ENCODE measurements around the gene DENND4A.
"Not testable (repeated sequence)": the region's sequence is repeated elsewhere in the genome, so short reads cannot be mapped to it uniquely, and the experiment has no call there.

Gene DENND4A

GRCh38 chr15:65816441-65816840, 24.3 kb upstream of the DENND4A start:
- no peak overlapping the region for H3K4me3 ChIP-seq (ENCODE audit: low read depth in 1 of 2, low read length in 1 of 2)
- H3K4me1 ChIP-seq (ENCODE audit: control insufficient read depth in 1 of 2, insufficient read depth in 1 of 2, low read depth in 1 of 2, low read length in 1 of 2) = peaks cover 16 to 17% of the 10 kb centered on the region in 2 experiments

GRCh38 chr15:65816008-65816407, 23.9 kb upstream of the DENND4A start:
- not testable (repeated sequence) for H3K4me3 ChIP-seq (ENCODE audit: low read depth in 1 of 2, low read length in 1 of 2); H3K36me3 ChIP-seq; H3K9me3 ChIP-seq; H3K27me3 ChIP-seq; H3K27ac ChIP-seq
- H3K4me1 ChIP-seq (ENCODE audit: control insufficient read depth in 1 of 2, insufficient read depth in 1 of 2, low read depth in 1 of 2, low read length in 1 of 2) = peaks cover 16 to 17% of the 10 kb centered on the region in 2 experiments

More at GRCh38 chr15:65816441-65816840, 24.3 kb upstream of the DENND4A start:
- H3K27ac ChIP-seq = no peak overlapping the region
- TF ChIP-seq CTCF (IDR thresholded peaks at IDR 0.05) = no peak
- H3K36me3 ChIP-seq = no peaks in the 10 kb centered on the region
- no peaks in the 10 kb centered on the region for H3K9me3 ChIP-seq
- H3K27me3 ChIP-seq = no peaks in the 10 kb centered on the region

GRCh38 chr15:65814271-65814670, 22.2 kb upstream of the DENND4A start:
- not testable (repeated sequence) for H3K27me3 ChIP-seq; H3K9me3 ChIP-seq; H3K4me3 ChIP-seq (ENCODE audit: low read depth in 1 of 2, low read length in 1 of 2)

GRCh38 chr15:65812916-65813315, 20.8 kb upstream of the DENND4A start:
- Histone ChIP-seq H3K9me3 (no peaks in the 10 kb centered on the region), H3K4me1 (ENCODE audit: control insufficient read depth in 1 of 2, insufficient read depth in 1 of 2, low read depth in 1 of 2, low read length in 1 of 2) (peaks cover 0 to under 1% of the 10 kb centered on the region in 2 experiments), H3K27me3 (no peaks in the 10 kb centered on the region), H3K4me3 (ENCODE audit: low read depth in 1 of 2, low read length in 1 of 2) (no peak overlapping the region), H3K36me3 (no peaks in the 10 kb centered on the region), H3K27ac (no peak overlapping the region)
- TF ChIP-seq CTCF (IDR thresholded peaks at IDR 0.05) = no peak

More at GRCh38 chr15:65814271-65814670, 22.2 kb upstream of the DENND4A start:
- not testable (repeated sequence) for H3K36me3 ChIP-seq, H3K27ac ChIP-seq
- peaks cover 11 to 12% of the 10 kb centered on the region in 2 experiments for H3K4me1 ChIP-seq (ENCODE audit: control insufficient read depth in 1 of 2, insufficient read depth in 1 of 2, low read depth in 1 of 2, low read length in 1 of 2)

DNA sequence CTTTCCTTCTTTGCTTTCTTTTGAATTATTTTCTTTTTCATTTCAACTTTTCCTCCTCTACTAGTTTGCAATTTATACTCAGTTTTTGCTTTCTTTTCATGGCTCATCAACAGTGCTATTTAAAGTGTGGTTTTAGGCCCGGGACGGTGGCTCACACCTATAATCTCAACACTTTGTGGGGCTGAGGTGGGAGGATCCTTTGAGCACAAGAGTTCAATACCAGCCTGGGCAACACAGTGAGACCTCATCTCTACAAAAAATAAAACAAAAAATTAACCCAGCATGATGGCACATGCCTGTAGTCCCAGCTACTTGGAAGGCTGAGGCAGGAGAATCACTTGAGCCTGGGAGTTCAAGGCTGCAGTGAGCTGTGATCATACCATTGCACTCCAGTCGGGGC, 20.4 kb upstream of the DENND4A start:
- Histone ChIP-seq H3K27me3 (no peaks in the 10 kb centered on the region), H3K27ac (no peak overlapping the region), H3K4me1 (ENCODE audit: control insufficient read depth in 1 of 2, insufficient read depth in 1 of 2, low read depth in 1 of 2, low read length in 1 of 2) (peaks cover 4 to 5% of the 10 kb centered on the region in 2 experiments), H3K9me3 (no peaks in the 10 kb centered on the region), H3K36me3 (no peaks in the 10 kb centered on the region), H3K4me3 (ENCODE audit: low read depth in 1 of 2, low read length in 1 of 2) (no peak overlapping the region)
- no peak for TF ChIP-seq CTCF (IDR thresholded peaks at IDR 0.05)

- no peaks in the 10 kb centered on the region for H3K9me3 ChIP-seq
- H3K36me3 ChIP-seq = no peaks in the 10 kb centered on the region
- no peak overlapping the region for H3K4me3 ChIP-seq (ENCODE audit: low read depth in 1 of 2, low read length in 1 of 2)
- no peak overlapping the region for H3K27ac ChIP-seq
- peaks cover 8% of the 10 kb centered on the region in 2 experiments for H3K4me1 ChIP-seq (ENCODE audit: control insufficient read depth in 1 of 2, insufficient read depth in 1 of 2, low read depth in 1 of 2, low read length in 1 of 2)
- no peak for TF ChIP-seq CTCF (IDR thresholded peaks at IDR 0.05)
- H3K27me3 ChIP-seq = no peaks in the 10 kb centered on the region
Observed at GRCh38 chr15:65811835-65812234, 19.7 kb upstream of the DENND4A start.

DNA sequence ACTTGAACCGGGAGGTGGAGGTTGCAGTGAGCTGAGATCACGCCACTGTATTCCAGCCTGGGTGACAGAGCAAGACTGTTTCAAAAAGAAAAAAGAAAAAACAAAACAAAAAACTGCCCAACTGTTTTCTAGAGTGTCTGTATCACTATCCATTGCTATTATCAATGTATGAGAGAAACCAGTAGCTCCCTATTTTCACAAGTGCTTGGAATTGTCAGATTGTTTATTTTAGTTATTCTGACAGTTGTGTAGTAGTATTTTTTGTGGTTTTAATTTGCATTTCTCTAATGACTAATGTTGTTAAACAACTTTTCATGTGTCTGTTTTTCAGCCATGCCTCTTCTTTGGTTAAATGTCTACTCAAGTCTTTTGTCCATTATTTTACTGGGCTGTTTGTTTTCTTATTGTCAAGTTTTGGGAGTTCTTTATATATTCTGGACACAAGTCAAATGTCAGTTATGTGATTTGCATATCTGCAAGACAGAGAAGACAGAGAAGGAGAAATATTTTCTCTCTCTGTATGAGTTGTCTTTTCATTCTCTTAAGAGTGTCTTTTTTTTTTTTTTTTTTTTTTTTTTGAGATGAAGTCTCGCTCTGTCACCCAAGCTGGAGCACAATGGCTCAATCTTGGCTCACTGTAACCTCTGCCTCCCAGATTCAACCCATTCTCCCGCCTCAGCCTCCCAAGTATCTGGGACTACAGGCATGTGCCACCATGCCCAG, 19.1 kb upstream of the DENND4A start:
- not testable (repeated sequence) for H3K27me3 ChIP-seq; H3K9me3 ChIP-seq; H3K4me3 ChIP-seq (ENCODE audit: low read depth in 1 of 2, low read length in 1 of 2); H3K36me3 ChIP-seq; H3K27ac ChIP-seq
- peaks cover 12 to 13% of the 10 kb centered on the region in 2 experiments for H3K4me1 ChIP-seq (ENCODE audit: control insufficient read depth in 1 of 2, insufficient read depth in 1 of 2, low read depth in 1 of 2, low read length in 1 of 2)
